SK-N-SH treated with all-trans-retinoic acid at 6 μM for 48 hours (cell line): ENCODE measurements around the gene ZDHHC19.

Experiments
- ATAC-seq: fragments of 200-7000 bp; cut with Tn5 transposase; 3 replicates; pipeline ENCODE4 v1.9.1; 2020; ENCODE audit warnings: mild to moderate bottlenecking, moderate library complexity
- CREB5 ChIP-seq: fragments of 250-450 bp; sonication (Bioruptor Pico); IDR thresholded peaks from 2 replicates; pipeline ENCODE4 v1.5.1; 2020; ENCODE audit warnings: low read depth, mild to moderate bottlenecking, moderate library complexity
- CSDC2 ChIP-seq: fragments of 250-450 bp; sonication (Bioruptor Pico); IDR thresholded peaks from 2 replicates; pipeline ENCODE4 v1.5.0; 2020; ENCODE audit warnings: mild to moderate bottlenecking, moderate library complexity
- CSRNP3 ChIP-seq: fragments of 250-450 bp; sonication (Bioruptor Pico); IDR thresholded peaks from 2 replicates; pipeline ENCODE4 v1.5.1; 2021; ENCODE audit warnings: mild to moderate bottlenecking, moderate library complexity
- ESRRG ChIP-seq: fragments of 250-450 bp; sonication (Bioruptor Pico); IDR thresholded peaks from 2 replicates; pipeline ENCODE4 v1.6.1; 2021; ENCODE audit warnings: mild to moderate bottlenecking
- GLIS3 ChIP-seq: fragments of 250-450 bp; sonication (Bioruptor Pico); IDR thresholded peaks from 2 replicates; pipeline ENCODE4 v1.5.0; 2020; ENCODE audit warnings: mild to moderate bottlenecking, moderate library complexity
- ISL1 ChIP-seq: fragments of 250-450 bp; sonication (Bioruptor Pico); IDR thresholded peaks from 2 replicates; pipeline ENCODE4 v2.1.2; 2022; ENCODE audit warnings: mild to moderate bottlenecking, moderate library complexity
- OSR1 ChIP-seq: fragments of 250-450 bp; sonication (Bioruptor Pico); IDR thresholded peaks from 2 replicates; pipeline ENCODE4 v1.8.0; 2022; ENCODE audit warnings: moderate library complexity, mild to moderate bottlenecking, inconsistent platforms
- PATZ1 ChIP-seq: fragments of 250-450 bp; sonication (Bioruptor Pico); IDR thresholded peaks from 2 replicates; pipeline ENCODE4 v1.8.0; 2020; ENCODE audit warnings: mild to moderate bottlenecking, moderate library complexity, borderline replicate concordance
- POU6F1 ChIP-seq: fragments of 250-450 bp; sonication (Bioruptor Pico); IDR thresholded peaks from 2 replicates; pipeline ENCODE4 v1.8.0; 2021; ENCODE audit warnings: low read depth, mild to moderate bottlenecking, moderate library complexity, borderline replicate concordance
- RARB ChIP-seq: fragments of 250-450 bp; sonication (Bioruptor Pico); IDR thresholded peaks from 2 replicates; pipeline ENCODE4 v1.8.0; 2021; ENCODE audit warnings: mild to moderate bottlenecking, moderate library complexity
- SNAI2 ChIP-seq: fragments of 250-450 bp; sonication (Bioruptor Pico); IDR thresholded peaks from 2 replicates; pipeline ENCODE4 v1.5.0; 2020; ENCODE audit warnings: mild to moderate bottlenecking, moderate library complexity
- TCF4 ChIP-seq: fragments of 250-450 bp; sonication (Bioruptor Pico); IDR thresholded peaks from 2 replicates; pipeline ENCODE4 v1.8.0; 2021; ENCODE audit warnings: mild to moderate bottlenecking, moderate library complexity, borderline replicate concordance
- TOX ChIP-seq: fragments of 250-450 bp; sonication (Bioruptor Pico); IDR thresholded peaks from 2 replicates; pipeline ENCODE4 v1.8.0; 2021; ENCODE audit warnings: mild to moderate bottlenecking, moderate library complexity, borderline replicate concordance
- ZC3H10 ChIP-seq: fragments of 250-450 bp; sonication (Bioruptor Pico); IDR thresholded peaks from 2 replicates; pipeline ENCODE4 v1.5.1; 2021; ENCODE audit warnings: mild to moderate bottlenecking, moderate library complexity
- ZFP3 ChIP-seq: fragments of 250-450 bp; sonication (Bioruptor Pico); IDR thresholded peaks from 2 replicates; pipeline ENCODE4 v1.5.0; 2020; ENCODE audit warnings: mild to moderate bottlenecking, moderate library complexity
- ZFP30 ChIP-seq: fragments of 450-650 bp; formaldehyde crosslinking; IDR thresholded peaks from 2 replicates; pipeline ENCODE4 v1.5.0; 2022; ENCODE audit warnings: mild to moderate bottlenecking, moderate library complexity
- ZNF70 ChIP-seq: fragments of 450-650 bp; formaldehyde crosslinking; IDR thresholded peaks from 2 replicates; pipeline ENCODE4 v1.5.0; 2020; ENCODE audit warnings: mild to moderate bottlenecking, moderate library complexity
- TF ChIP-seq, protein P1 (sequence below): fragments of 250-450 bp; sonication (Bioruptor Pico); IDR thresholded peaks from 2 replicates; pipeline ENCODE4 v1.5.0; 2020; ENCODE audit warnings: mild to moderate bottlenecking, moderate library complexity

ZDHHC19 gene

DNA sequence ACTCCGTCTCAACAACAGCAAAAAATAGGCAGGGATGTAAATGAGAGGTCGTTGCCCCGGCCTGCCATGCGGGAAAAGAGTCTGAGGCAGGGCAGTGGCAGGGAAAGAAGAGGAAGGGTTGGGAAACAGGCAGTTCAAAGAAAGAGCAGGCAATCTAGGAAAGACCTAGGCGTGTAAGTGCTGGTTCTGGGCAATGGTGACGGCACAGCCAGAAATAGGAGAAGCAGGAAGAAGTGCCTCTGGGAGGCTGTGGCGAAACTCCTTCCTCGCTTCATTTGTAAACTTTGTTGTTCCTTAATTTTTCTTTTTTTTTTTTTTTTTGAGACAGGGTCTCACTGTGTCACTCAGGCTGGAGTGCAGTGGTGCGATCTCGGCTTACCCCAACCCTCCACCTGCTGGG, 9.4 kb upstream of the ZDHHC19 start:
- no peak for TF ChIP-seq CSRNP3
- TF ChIP-seq OSR1 (CRISPR knock-in tag): no peak
- no peak for TF ChIP-seq SNAI2
- no peak for TF ChIP-seq GLIS3 (CRISPR knock-in tag)
- TF ChIP-seq ISL1 (CRISPR knock-in tag): no peak
- TF ChIP-seq CREB5 (CRISPR knock-in tag): no peak
- no peak for TF ChIP-seq ESRRG (CRISPR knock-in tag)
- no peak for TF ChIP-seq ZFP30 (CRISPR knock-in tag)
- TF ChIP-seq, protein P1, sequence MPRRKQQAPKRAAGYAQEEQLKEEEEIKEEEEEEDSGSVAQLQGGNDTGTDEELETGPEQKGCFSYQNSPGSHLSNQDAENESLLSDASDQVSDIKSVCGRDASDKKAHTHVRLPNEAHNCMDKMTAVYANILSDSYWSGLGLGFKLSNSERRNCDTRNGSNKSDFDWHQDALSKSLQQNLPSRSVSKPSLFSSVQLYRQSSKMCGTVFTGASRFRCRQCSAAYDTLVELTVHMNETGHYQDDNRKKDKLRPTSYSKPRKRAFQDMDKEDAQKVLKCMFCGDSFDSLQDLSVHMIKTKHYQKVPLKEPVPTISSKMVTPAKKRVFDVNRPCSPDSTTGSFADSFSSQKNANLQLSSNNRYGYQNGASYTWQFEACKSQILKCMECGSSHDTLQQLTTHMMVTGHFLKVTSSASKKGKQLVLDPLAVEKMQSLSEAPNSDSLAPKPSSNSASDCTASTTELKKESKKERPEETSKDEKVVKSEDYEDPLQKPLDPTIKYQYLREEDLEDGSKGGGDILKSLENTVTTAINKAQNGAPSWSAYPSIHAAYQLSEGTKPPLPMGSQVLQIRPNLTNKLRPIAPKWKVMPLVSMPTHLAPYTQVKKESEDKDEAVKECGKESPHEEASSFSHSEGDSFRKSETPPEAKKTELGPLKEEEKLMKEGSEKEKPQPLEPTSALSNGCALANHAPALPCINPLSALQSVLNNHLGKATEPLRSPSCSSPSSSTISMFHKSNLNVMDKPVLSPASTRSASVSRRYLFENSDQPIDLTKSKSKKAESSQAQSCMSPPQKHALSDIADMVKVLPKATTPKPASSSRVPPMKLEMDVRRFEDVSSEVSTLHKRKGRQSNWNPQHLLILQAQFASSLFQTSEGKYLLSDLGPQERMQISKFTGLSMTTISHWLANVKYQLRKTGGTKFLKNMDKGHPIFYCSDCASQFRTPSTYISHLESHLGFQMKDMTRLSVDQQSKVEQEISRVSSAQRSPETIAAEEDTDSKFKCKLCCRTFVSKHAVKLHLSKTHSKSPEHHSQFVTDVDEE: no peak
- no peak for TF ChIP-seq CSDC2 (CRISPR knock-in tag)
- TF ChIP-seq PATZ1 (CRISPR knock-in tag): no peak
- no peak for TF ChIP-seq RARB (CRISPR knock-in tag)
- no peak for TF ChIP-seq TOX (CRISPR knock-in tag)
- TF ChIP-seq ZFP3 (CRISPR knock-in tag): no peak
- no peak for ATAC-seq

DNA sequence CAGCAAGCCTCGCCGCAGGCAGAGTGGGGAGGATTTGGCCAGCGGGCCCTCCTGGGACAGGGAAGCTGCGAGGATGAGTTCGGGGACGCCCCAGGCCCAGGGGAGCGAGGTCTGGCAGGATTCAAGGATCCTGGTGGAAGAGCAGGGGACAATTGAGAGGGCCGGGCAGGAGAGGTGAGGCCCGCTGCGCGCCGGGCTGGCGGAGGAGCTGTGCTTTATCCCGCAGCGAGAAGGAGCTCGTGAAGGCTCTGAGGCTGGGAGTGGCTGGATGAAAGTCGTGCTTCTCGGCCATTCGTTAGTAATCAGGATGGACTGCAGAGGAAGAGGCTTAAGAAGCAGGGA, 8.7 kb upstream of the ZDHHC19 start:
- TF ChIP-seq OSR1 (CRISPR knock-in tag) (no peak), ISL1 (CRISPR knock-in tag) (no peak), CREB5 (CRISPR knock-in tag) (no peak), ZC3H10 (CRISPR knock-in tag) (no peak), GLIS3 (CRISPR knock-in tag) (no peak), ZNF70 (CRISPR knock-in tag) (no peak), POU6F1 (CRISPR knock-in tag) (no peak)
- ATAC-seq: no peak; the same call in 1 of the 3 replicates

GRCh38 chr3:196219194-196219969, 8.2 kb upstream of the ZDHHC19 start:
- ATAC-seq: peak; percentile 95
- TF ChIP-seq GLIS3 (CRISPR knock-in tag) (no peak), TCF4 (peak; percentile 30; the same call in 1 of the 2 replicates)
- TF ChIP-seq, all 23 proteins: peak for 1
